ENCODE results near the gene UVRAG.
"Not testable (repeated sequence)": the region's sequence is repeated elsewhere in the genome, so short reads cannot be mapped to it uniquely, and the experiment has no call there.

Gene UVRAG

DNA sequence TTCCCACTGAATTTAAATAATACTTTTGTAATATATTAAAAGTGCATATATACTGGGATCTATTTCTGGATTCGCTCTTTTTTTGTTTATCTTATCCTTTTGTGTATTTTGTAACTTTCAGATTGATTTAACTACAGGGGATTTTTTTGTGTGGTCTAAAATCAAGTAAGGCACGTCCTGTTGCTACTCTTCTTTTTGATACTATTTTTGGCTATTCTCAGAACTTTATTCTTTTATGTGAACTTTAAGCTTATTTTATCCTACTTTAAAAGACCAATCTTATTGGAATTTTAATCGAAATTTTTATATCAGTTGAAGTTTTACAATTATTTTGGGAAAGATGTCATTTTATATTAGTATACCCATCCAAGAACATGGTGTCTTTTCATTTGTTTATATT lies 106.8 kb downstream of the UVRAG start:
- DNase-seq (ENCODE audit: low spot score): no peak

DNA sequence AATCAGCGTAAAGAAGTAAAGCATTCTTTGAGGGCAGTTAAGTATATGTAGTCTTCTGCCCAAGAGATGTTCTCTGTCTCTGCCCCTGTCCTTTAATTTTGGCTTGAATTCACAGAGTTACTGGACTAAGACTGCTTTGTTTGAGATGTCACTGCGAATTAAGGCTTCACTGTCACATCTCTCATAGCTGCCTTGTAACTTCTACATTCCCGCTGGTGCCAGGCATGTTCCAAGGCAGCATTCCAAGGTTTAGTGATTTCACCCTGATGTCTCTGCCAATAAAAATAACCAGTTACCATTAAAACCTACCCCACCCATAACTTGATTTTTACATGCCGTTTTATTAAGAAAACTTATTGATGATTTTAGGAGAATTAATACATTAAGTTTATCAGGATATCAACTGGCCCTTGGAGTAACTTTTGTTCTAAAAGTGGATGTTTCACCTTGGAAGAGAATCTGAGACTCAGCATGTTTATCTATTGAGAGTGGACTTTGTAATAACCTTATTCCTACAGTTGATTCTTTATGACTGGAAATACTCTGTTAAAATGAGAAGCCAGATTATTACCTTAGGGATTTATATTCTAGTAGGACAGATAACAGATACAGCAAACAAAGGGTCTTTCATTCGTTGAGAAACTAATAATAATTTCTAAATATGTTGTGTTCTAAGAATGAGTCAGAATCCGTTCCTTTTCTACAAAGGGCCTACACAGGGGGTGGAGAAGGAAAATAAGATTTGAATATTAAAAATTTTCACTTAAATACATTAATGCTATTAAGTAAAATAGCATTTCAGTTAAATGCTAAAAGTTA lies 110.2 kb downstream of the UVRAG start:
- DNase-seq (ENCODE audit: low spot score): no peak

DNA sequence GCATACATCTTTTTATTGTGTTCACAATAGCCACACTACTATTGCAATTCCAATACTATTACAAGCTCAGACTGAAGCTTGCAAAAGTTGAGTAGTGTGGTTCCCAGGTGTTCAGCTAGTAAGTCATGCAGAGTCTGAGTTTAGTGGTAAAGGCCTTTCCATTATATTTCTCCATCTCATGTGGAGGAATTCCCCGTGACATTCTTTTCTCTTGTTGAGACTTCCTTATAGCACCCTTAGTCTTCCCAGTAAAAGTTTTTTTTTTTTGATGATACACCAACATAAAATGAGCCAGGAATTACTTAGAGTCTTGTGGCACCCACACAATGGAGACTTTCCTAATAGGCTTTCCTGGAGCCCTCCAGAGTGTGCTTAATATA lies 110.8 kb downstream of the UVRAG start:
- DNase-seq (ENCODE audit: low spot score): no peak

- DNase-seq (ENCODE audit: low spot score): no peak
Measured at GRCh38 chr11:75929706-75930105, 114.7 kb downstream of the UVRAG start.

GRCh38 chr11:75930534-75930933 lies 115.5 kb downstream of the UVRAG start:
- no peak for DNase-seq (ENCODE audit: low spot score)

DNA sequence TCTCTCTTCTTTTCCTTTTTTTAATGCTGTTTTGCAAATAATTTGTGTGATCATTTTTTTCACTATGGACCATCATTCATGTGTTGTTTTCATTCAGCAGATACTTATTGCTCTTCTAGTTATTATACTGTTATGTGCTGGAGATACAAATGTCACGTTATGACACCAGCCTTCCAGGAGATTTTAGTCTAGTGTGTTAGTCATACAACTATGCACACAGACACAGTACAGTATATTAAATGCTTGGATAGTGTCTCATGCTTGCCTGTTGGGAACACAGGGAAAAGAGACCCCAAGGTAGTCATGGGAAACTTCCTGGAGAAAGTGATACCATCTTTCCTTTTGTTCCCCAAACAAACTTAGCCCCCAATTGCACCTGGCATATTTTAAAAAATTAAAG lies 116.1 kb downstream of the UVRAG start:
- DNase-seq (ENCODE audit: low spot score): no peak

DNA sequence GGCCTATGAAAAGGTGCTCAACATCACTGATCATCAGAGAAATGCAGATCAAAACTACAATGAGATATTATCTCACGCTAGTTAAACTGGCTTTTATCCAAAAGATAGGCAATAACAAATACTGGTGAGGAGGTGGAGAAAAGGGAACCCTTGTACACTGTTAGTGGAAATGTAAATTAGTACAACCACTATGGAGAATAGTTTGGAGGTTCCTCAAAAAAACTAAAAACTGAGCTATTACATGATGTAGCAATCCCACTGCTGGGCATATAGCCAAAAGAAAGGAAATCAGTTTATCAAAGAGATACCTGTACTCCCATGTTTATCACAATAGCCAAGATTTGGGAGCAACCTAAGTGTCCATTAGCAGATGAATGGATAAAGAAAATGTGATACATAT lies 118.7 kb downstream of the UVRAG start:
- not testable (repeated sequence) for DNase-seq (ENCODE audit: low spot score)

DNA sequence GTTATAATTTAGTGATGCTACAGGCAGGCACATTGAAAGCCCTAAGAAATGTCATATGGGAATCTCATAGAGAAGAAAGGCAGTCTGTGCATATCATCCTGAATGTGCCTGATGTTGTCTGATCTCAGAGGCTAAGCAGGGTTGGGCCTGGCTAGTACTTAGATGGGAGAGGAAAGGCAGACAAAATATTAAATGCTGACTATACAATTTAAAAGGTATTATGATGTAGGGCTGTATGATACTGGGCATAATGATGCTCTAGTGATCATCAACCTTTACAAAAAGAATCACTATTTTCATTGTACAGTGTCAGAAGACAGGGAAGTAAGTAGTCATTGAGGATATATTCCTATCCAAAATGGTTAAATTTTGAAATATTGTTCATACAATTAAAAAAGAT lies 119.8 kb downstream of the UVRAG start:
- no peak for DNase-seq (ENCODE audit: low spot score)

DNA sequence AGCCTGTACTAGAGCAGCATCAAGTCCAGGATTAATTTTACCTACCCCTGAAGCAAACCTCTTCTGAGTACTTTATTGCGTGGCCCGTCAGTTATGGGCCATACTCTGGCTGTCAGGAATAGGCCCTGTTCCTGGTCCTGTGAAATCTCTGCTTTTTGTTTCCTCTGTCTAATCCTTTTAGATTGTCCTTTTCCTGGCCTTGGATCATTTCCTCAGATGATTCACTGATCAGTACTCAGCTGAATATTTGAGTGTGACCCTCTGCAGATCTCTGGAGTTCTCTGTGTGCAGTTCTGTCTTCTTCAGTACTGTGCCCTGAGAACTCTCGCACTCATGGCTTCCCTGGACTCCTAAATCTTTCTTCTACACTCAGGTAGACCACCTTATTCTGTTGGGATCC lies 123.5 kb downstream of the UVRAG start:
- DNase-seq (ENCODE audit: low spot score): no peak

DNA sequence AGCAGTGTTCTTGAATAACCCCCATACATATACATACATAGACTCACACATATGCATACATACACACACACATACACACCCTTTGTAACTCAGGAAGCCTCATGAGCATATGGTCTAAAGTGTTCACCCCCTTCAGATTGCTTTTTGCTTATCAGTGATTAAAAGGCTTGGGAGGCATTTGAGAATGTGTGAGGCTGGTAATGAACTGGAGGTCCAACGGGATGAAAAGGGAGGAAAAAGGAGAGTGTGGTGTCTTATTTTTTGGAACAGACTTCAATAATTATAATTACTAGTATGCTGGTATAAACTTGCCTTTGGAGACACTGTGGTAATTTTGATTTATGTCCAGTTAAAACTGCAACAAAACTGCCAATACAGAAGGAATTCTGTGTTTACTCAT lies 124.5 kb downstream of the UVRAG start:
- DNase-seq (ENCODE audit: low spot score): no peak

GRCh38 chr11:75939992-75940391 lies 125.0 kb downstream of the UVRAG start:
- DNase-seq (ENCODE audit: low spot score): no peak

DNA sequence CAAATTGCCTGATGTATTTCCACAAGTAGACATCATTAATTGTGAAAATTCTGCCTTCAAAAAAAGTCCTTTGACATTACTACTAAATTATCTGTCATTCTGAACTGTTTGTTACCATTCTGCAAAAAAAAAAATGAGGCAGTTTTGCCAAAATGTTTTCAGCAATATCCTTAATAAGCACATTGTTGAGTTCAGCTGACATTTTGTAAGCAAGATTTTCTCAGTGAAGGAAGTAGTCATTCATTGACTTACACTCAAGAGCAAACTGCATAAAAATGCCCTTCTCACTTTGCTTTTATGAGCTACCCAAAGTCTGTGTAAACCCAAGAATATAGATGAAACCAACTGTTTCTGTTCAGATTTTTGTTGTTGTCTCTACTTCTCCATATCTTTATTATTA lies 125.9 kb downstream of the UVRAG start:
- no peak for DNase-seq (ENCODE audit: low spot score)

DNA sequence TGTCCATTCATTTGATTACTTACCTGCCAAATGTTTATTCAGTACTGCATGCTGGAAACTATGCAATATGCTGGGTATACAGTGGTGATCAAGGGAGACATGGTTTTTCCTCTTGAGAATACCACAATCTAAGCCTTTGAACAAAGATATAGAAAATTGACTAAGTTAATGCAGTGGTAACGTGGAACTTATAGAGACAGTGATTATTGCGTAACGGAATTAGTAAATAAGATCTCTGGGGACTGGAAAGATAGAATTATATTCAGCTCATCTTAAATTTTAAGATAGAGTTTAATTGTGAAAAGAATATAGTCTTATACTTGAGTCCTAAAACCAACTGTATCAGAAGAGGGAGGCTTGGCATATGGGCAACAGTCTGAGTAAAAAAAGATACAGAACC lies 129.5 kb downstream of the UVRAG start:
- DNase-seq (ENCODE audit: low spot score): no peak

GRCh38 chr11:75945446-75945845 lies 130.4 kb downstream of the UVRAG start:
- no peak for DNase-seq (ENCODE audit: low spot score)

DNA sequence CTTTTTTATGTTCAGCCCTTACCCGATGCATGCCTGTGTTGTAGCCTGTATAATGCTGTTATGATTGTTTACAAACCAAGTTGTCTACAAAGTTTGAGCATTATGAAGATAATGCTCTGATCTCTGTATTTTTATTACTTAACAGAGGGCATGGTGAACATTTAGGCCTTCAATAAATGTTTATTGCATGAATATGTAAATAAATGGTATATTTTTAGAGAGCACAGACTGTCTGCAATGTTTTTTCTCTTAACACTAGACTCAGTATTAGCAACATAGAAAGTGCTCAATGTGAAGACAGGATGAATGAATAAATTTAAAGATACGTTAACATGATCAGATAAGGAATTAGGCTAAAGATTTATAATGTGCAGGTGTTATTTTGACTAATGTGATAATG lies 130.9 kb downstream of the UVRAG start:
- no peak for DNase-seq (ENCODE audit: low spot score)

DNA sequence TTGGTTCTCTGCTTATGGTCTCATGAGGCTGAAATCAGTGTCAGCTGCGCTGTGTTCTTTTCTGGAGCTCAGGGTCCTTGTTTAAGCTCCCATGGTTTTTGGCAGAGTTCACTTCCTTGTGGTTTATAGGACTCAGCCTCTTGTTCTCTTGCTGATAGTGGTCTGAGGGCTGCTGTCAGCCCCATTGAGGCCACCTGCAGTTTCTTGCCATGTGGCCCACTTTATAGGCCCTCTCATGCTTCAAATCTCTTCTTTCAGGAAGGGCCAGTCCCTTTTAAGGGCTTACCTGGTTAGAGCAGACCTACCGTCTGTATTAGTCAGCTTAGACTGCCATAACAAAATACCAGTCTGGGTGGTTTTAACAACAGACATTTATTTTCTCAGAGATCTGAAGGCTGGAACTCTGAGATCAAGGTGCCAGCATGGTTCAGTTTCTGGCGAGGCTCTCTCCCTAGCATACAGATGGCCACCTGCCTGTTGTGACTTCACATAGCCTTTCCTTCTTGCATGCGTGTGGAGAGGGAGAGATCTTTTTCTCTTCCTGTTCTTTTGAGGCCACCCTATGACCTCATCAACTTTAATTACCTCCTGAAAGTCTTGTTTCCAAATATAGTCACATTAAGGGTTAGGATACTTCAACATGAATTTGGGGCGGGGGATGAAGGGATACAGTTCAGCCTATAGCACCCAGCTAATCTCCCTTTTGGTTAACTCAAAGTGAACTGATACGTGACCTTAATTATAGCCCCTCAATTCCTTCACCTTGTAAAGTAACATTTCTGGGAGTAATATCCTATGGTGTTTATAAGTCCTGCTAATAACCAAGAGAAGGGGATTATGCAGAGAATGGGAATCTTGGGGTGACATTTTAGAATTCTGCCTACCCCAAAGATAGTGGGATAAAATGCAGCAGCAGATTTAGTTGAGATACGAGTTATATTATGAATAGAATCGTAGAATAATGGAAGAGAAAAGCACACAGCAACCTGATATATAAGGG lies 131.8 kb downstream of the UVRAG start:
- DNase-seq (ENCODE audit: low spot score): no peak

DNA sequence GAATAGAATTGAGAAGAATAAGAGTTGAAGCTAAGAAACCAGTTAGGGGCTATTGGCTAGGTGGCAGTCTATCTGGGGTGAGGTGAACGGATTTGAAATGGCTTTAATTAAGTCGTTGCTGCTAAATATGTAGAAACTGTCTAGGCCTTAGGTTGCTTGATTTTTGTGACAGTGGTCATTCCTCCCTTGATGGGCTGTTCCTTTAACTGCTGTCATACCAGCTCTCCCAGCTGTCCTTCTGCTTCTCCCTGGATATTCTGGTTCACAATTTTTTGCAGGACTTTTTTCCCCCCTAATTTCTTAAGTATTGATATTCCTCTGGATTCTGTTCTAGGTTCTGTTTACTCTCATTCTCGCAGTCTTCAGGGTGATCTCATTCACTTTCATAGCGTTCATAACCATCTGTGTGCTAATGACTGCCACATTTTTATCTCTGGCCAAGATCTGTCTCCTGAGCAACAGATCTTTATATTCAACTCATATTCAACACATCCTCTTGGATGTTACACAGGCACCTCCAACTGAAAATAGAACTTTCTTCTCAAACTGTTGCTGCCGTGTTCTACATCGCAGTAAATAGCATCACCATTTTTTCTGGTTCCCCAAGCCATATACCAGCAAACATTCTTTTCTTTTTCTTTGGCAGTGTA lies 134.1 kb downstream of the UVRAG start:
- DNase-seq (ENCODE audit: low spot score): no peak

- no peak for DNase-seq (ENCODE audit: low spot score)
Measured at GRCh38 chr11:75950141-75950540, 135.1 kb downstream of the UVRAG start.

GRCh38 chr11:75954039-75954438 lies 139.0 kb downstream of the UVRAG start:
- DNase-seq (ENCODE audit: low spot score): no peak

DNA sequence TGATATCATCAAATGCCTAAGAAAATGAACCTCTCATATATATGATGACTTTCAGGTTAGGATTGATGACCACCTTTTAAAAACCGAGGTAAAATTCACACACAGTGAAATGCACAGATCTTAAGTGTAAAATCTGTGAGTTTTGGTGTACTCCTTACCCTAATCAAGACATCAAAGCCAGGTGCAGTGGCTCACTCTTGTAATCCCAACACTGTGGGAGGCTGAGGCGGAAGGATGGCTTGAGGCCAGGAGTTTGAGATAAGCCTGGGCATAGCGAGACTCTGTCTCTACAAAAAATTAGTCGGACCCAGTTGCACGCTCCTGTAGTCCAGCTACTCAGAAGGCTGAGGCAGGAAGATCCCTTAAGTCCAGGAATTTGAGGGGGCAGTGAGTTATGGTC lies 140.4 kb downstream of the UVRAG start:
- DNase-seq (ENCODE audit: low spot score): no peak

DNA sequence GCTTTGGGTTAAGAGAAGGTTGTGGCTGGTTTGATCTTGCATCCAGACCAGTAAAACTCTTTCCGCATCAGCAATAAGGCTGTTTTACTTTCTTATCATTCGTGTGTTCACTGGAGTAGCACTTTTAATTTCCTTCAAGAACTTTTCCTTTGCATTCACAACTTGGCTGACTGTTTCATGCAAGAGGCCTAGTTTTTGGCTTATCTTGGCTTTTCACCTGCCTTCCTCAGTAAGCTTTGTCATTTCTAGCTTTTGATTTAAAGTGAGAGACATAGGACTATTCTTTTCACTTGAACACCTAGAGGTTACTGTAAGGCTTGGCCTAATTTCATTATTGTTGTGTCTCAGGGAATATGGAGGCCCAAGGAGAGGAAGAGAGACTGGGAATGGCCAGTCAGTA lies 144.5 kb downstream of the UVRAG start:
- no peak for DNase-seq (ENCODE audit: low spot score)

GRCh38 chr11:75964071-75964470 lies 149.1 kb downstream of the UVRAG start:
- no peak for DNase-seq (ENCODE audit: low spot score)

Data from HuH-7 (cell line).